Karpas-422 (cell line): ENCODE results near the gene ATP9A. TPM values are rescaled to one million over a fixed set of nuclear protein-coding genes. Genes with fewer than 3 reads are reported as not detected.

Experiments
- DNase-seq: peaks from one replicate; pipeline ENCODE4 v3.0.0-alpha.2; 2015
- H2AFZ ChIP-seq: fragments of 200-600 bp; sonication (generic); 2 replicates; pipeline ENCODE4 v1.6.1; 2014; ENCODE audit warnings: antibody characterized with exemption, low read length, mixed read lengths
- H3K27ac ChIP-seq: fragments of 200-600 bp; sonication (generic); 2 replicates; pipeline ENCODE4 v1.5.1; 2014; ENCODE audit warnings: mild to moderate bottlenecking, low read length, moderate library complexity
- H3K27me3 ChIP-seq: fragments of 200-600 bp; sonication (generic); 2 replicates; pipeline ENCODE4 v1.6.1; 2014; ENCODE audit warnings: low read length, mixed read lengths
- H3K36me3 ChIP-seq: fragments of 200-600 bp; sonication (generic); 2 replicates; pipeline ENCODE4 v1.6.1; 2014; ENCODE audit warnings: low read length, mixed read lengths; ENCODE audit not compliant: insufficient read depth
- H3K4me1 ChIP-seq: fragments of 200-600 bp; sonication (generic); 2 replicates; pipeline ENCODE4 v1.6.1; 2014; ENCODE audit warnings: mild to moderate bottlenecking, low read length, mixed read lengths
- H3K4me2 ChIP-seq: fragments of 200-600 bp; sonication (generic); 2 replicates; pipeline ENCODE4 v1.6.1; 2014; ENCODE audit warnings: low read length, low read depth, mild to moderate bottlenecking; ENCODE audit not compliant: poor library complexity, severe bottlenecking
- H3K4me3 ChIP-seq: fragments of 200-600 bp; sonication (generic); 2 replicates; pipeline ENCODE4 v1.5.1; 2014; ENCODE audit warnings: mild to moderate bottlenecking, antibody characterized with exemption, low read length, mixed read lengths
- H3K79me2 ChIP-seq: fragments of 200-600 bp; sonication (generic); 2 replicates; pipeline ENCODE4 v1.6.1; 2014; ENCODE audit warnings: mild to moderate bottlenecking, low read length, mixed read lengths
- H3K9ac ChIP-seq: fragments of 200-600 bp; sonication (generic); 2 replicates; pipeline ENCODE4 v1.6.0; 2014; ENCODE audit warnings: low read length
- H3K9me2 ChIP-seq: fragments of 200-600 bp; sonication (generic), shearing (Covaris generic); replicated peaks from 2 replicates; pipeline ENCODE4 v1.6.0; 2014; ENCODE audit warnings: mild to moderate bottlenecking, low read length, moderate library complexity; ENCODE audit not compliant: insufficient read depth
- H3K9me3 ChIP-seq: fragments of 300-700, 200-600 bp; sonication (generic); 2 replicates; pipeline ENCODE4 v1.6.1; 2014; ENCODE audit warnings: low read length, mixed read lengths
- H4K20me1 ChIP-seq: fragments of 200-600 bp; sonication (generic); 2 replicates; pipeline ENCODE4 v1.6.1; 2014; ENCODE audit warnings: mild to moderate bottlenecking, antibody characterized with exemption, low read length, low read depth; ENCODE audit not compliant: insufficient read depth
- total RNA-seq: library from RNA; depleted of rRNA; stranded (reverse); fragments of >200 nt; shearing (Covaris generic); gene quantifications from 2 replicates; pipeline ENCODE4 v1.2.3, GENCODE V29; 2014; ENCODE audit warnings: low replicate concordance

Gene ATP9A
- total RNA-seq, 1 experiment from 2014 or later: 0.19 TPM

DNA sequence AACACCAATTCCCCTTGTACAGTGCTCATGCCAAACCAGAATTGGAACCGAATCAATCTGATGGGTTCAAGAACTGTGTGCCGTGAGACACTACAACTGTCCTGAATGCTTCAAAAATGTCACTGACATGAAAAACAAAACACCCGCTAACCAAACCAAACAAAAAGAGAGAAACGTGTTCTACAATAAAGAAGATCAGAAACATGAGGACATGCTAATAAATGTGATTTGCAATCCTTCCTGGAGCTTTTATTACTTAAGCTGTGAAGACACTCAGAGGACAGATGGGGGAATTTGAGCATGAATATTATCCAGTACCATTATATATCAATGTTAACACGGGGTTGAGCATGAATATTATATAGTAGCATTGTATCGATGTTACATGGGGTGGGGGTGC is 153.5 kb downstream of the ATP9A start:
- no peaks in the 10 kb centered on the region for H3K36me3 ChIP-seq

GRCh38 chr20:51613580-51613979 is 154.6 kb downstream of the ATP9A start:
- Histone ChIP-seq H3K9me2 (no peaks in the 10 kb centered on the region), H2AFZ (no peak overlapping the region), H3K4me3 (no peak overlapping the region), H3K9ac (no peak overlapping the region), H3K79me2 (no peaks in the 10 kb centered on the region), H3K4me1 (peaks cover 11% of the 10 kb centered on the region), H4K20me1 (no peaks in the 10 kb centered on the region), H3K27me3 (no peaks in the 10 kb centered on the region), H3K9me3 (no peaks in the 10 kb centered on the region), H3K27ac (no peak overlapping the region), H3K4me2 (no peak overlapping the region), H3K36me3 (no peaks in the 10 kb centered on the region)
- no peak for DNase-seq

More for the DNA sequence above, 153.5 kb downstream of the ATP9A start:
- no peaks in the 10 kb centered on the region for H4K20me1 ChIP-seq
- H3K4me3 ChIP-seq: no peak overlapping the region
- no peak for DNase-seq
- H3K27me3 ChIP-seq: no peaks in the 10 kb centered on the region
- peaks cover 11% of the 10 kb centered on the region for H3K4me1 ChIP-seq
- no peak overlapping the region for H2AFZ ChIP-seq
- H3K9me3 ChIP-seq: no peaks in the 10 kb centered on the region
- H3K9ac ChIP-seq: no peak overlapping the region
- no peak overlapping the region for H3K27ac ChIP-seq
- no peaks in the 10 kb centered on the region for H3K9me2 ChIP-seq
- H3K79me2 ChIP-seq: no peaks in the 10 kb centered on the region
- no peak overlapping the region for H3K4me2 ChIP-seq

- H3K36me3 ChIP-seq: no peaks in the 10 kb centered on the region
- DNase-seq: no peak
- H3K79me2 ChIP-seq: no peaks in the 10 kb centered on the region
- no peak overlapping the region for H3K4me3 ChIP-seq
- no peak overlapping the region for H3K27ac ChIP-seq
- H3K4me1 ChIP-seq: peaks cover 11% of the 10 kb centered on the region
- no peaks in the 10 kb centered on the region for H3K9me3 ChIP-seq
- H3K27me3 ChIP-seq: no peaks in the 10 kb centered on the region
- no peaks in the 10 kb centered on the region for H4K20me1 ChIP-seq
- H2AFZ ChIP-seq: no peak overlapping the region
- no peak overlapping the region for H3K4me2 ChIP-seq
- no peaks in the 10 kb centered on the region for H3K9me2 ChIP-seq
- H3K9ac ChIP-seq: no peak overlapping the region
Observed at GRCh38 chr20:51612896-51613295, 155.3 kb downstream of the ATP9A start.

GRCh38 chr20:51611625-51611890 is 156.6 kb downstream of the ATP9A start:
- no peaks in the 10 kb centered on the region for H3K9me2 ChIP-seq
- no peak overlapping the region for H3K4me2 ChIP-seq
- no peaks in the 10 kb centered on the region for H4K20me1 ChIP-seq
- no peak overlapping the region for H3K9ac ChIP-seq
- DNase-seq: no peak
- peaks cover 11% of the 10 kb centered on the region for H3K4me1 ChIP-seq
- H3K27me3 ChIP-seq: no peaks in the 10 kb centered on the region
- no peaks in the 10 kb centered on the region for H3K36me3 ChIP-seq
- no peak overlapping the region for H2AFZ ChIP-seq
- no peak overlapping the region for H3K4me3 ChIP-seq
- H3K79me2 ChIP-seq: no peaks in the 10 kb centered on the region
- H3K27ac ChIP-seq: no peak overlapping the region
- H3K9me3 ChIP-seq: no peaks in the 10 kb centered on the region

DNA sequence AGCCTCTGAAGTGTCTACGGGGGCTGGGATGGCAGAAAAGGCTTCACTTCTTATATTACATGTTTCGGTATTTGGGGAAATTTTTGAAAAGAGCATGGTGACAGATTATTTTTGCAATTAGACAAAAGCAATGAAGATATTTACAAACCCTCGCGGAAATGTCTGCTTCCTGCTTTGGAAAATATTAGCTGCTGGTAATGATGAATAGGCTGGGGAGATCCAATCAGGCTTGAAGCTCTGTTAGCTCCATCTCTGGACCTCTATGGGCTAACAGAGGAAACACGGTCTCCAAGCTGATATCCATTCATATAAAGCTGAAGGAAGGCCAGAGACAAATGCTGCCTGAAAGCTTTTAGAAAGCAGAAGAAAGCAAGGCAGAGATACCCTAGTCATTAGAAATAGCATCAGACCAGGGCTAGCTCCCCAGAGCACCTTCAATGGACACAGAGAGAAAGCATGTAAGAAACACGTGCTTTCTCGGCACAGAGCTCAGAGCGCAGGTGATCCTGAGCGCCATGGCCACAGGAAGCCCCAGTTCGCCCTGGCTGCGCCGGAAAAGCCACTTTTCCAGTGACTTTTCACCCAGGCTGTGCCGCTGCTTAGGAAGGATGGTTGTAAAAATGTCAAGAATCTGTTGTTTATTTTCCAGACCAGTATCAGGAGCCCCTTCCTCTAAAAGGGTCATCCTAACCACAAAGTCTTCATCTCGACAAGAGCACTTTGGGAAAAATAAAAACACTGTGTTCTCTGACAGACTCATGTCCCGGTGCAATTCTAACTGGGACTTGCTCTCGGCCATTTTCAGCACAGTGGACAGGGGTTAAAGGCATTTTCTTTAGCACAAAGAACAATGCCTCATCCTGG is 157.2 kb downstream of the ATP9A start:
- peak overlapping the region; percentile 48; the same call in 1 of the 2 replicates for H2AFZ ChIP-seq
- H3K4me2 ChIP-seq: no peak overlapping the region
- no peaks in the 10 kb centered on the region for H3K9me3 ChIP-seq
- H3K27me3 ChIP-seq: no peaks in the 10 kb centered on the region
- H3K4me3 ChIP-seq: no peak overlapping the region
- no peak for DNase-seq
- peaks cover 11% of the 10 kb centered on the region for H3K4me1 ChIP-seq
- H3K9ac ChIP-seq: no peak overlapping the region
- H4K20me1 ChIP-seq: no peaks in the 10 kb centered on the region
- no peaks in the 10 kb centered on the region for H3K36me3 ChIP-seq
- H3K79me2 ChIP-seq: no peaks in the 10 kb centered on the region
- no peak overlapping the region for H3K27ac ChIP-seq
- H3K9me2 ChIP-seq: no peaks in the 10 kb centered on the region

DNA sequence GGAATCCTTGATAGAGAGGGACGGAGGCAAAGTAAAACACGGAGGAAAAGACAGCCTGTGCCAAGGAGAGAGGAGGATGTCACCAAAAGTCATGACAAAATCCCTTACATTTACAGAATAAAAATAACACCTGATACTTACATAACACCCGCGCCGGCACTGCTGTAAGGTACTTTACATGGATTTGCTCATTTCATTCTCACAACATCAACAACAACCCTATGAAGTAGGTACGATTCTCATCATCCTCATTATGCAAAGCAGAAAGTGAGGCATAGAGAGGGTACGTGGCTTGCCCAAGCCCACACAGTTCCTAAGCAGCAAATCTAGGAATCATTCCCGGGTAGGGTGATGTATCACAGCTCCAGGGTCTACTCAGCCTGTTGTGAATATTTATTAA is 158.1 kb downstream of the ATP9A start:
- Histone ChIP-seq H3K9ac (no peak overlapping the region), H3K9me2 (no peaks in the 10 kb centered on the region), H3K27me3 (no peaks in the 10 kb centered on the region), H3K4me3 (no peak overlapping the region), H3K4me1 (peaks cover 11% of the 10 kb centered on the region), H3K79me2 (no peaks in the 10 kb centered on the region), H3K4me2 (no peak overlapping the region), H2AFZ (no peak overlapping the region), H3K36me3 (no peaks in the 10 kb centered on the region), H3K27ac (no peak overlapping the region), H3K9me3 (no peaks in the 10 kb centered on the region), H4K20me1 (no peaks in the 10 kb centered on the region)
- no peak for DNase-seq

DNA sequence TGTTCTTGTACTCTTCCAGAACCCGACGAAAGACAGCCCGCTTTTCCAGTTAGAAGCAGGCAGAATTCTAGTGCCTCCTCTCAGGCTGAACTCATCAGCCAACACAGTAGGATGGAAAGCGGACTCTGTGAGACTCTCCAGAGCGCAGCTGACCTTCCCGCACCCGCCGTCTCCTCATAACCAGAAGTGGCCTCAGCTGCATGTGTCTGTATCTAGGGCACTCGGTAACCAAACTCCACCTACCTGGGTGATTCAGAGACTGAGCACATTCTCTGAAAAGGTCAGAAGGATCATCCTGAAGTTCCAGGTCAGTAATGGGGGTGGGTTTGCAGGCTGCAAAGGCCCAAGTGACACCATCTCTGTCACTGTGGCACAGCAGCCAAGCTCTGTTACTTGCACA is 158.9 kb downstream of the ATP9A start:
- Histone ChIP-seq H3K4me3 (no peak overlapping the region), H4K20me1 (no peaks in the 10 kb centered on the region), H3K4me2 (no peak overlapping the region), H3K27ac (no peak overlapping the region), H2AFZ (no peak overlapping the region), H3K9me2 (no peaks in the 10 kb centered on the region), H3K9ac (no peak overlapping the region), H3K79me2 (no peaks in the 10 kb centered on the region), H3K36me3 (no peaks in the 10 kb centered on the region), H3K4me1 (peaks cover 5% of the 10 kb centered on the region), H3K9me3 (no peaks in the 10 kb centered on the region), H3K27me3 (no peaks in the 10 kb centered on the region)
- no peak for DNase-seq

DNA sequence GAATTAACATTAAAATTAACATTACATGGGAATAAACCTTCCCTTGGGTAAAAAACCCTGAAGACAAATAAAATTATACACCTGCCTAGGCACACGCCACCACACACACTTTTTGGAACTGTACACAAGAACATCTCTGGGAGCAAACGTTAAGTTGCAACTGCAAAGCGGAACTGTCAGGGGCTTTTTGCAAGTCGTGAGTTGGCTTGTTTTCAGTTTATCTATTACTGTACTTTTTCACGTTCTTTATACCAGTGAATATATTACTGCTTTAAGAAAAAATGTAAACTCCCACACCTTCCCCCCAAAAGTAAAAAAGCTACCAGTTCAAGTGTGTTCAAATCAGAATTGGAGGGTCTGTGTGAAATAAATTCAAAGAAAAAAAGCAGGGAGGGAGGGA is 160.1 kb downstream of the ATP9A start:
- Histone ChIP-seq H3K4me2 (no peak overlapping the region), H3K9ac (no peak overlapping the region), H3K36me3 (no peaks in the 10 kb centered on the region), H3K27me3 (no peaks in the 10 kb centered on the region), H3K27ac (no peak overlapping the region), H4K20me1 (no peaks in the 10 kb centered on the region), H3K9me2 (no peaks in the 10 kb centered on the region), H3K4me1 (peaks cover 3% of the 10 kb centered on the region; the same call in 1 of the 2 replicates), H3K79me2 (no peaks in the 10 kb centered on the region), H3K9me3 (no peaks in the 10 kb centered on the region), H2AFZ (no peak overlapping the region), H3K4me3 (no peak overlapping the region)
- no peak for DNase-seq
